ENCODE data around the gene TCERG1L. TPM values are rescaled to one million over a fixed set of nuclear protein-coding genes. Genes with fewer than 3 reads are reported as not detected.

TCERG1L gene
- total RNA-seq, 2 donors from 2014 or later = 1.6 to 4.5 TPM

- no peaks in the 10 kb centered on the region for H3K27me3 Mint-ChIP-seq (ENCODE audit: insufficient read depth)
- H3K9me3 Mint-ChIP-seq = no peaks in the 10 kb centered on the region
- TF ChIP-seq CTCF (conservative IDR thresholded peaks at IDR 0.05) = no peak
- H3K4me1 ChIP-seq (ENCODE audit: control insufficient read depth, insufficient read depth, low read length) = no peaks in the 10 kb centered on the region
- H3K27me3 ChIP-seq (ENCODE audit: control insufficient read depth, insufficient read depth, low read length, poor library complexity, severe bottlenecking) = no peaks in the 10 kb centered on the region
- H3K9me3 ChIP-seq (ENCODE audit: control insufficient read depth, low read length) = no peaks in the 10 kb centered on the region
- H3K36me3 ChIP-seq (ENCODE audit: control insufficient read depth, insufficient read depth, low read length) = no peaks in the 10 kb centered on the region
- no peak overlapping the region for H3K4me3 Mint-ChIP-seq
- peak; percentile 29 for DNase-seq
- H3K27ac Mint-ChIP-seq = no peak overlapping the region
- H3K4me1 Mint-ChIP-seq = peaks cover 2% of the 10 kb centered on the region
- WGBS, 2 experiments (ENCODE audit: insufficient coverage in 1 of 2, insufficient read length in 1 of 2) = 94 to 95% methylated on average over 6 of the region's 6 CpGs
- H3K9ac ChIP-seq (ENCODE audit: extremely low read depth, low read length, poor library complexity, severe bottlenecking) = no peak overlapping the region
- H3K4me3 ChIP-seq (ENCODE audit: low read length) = no peak overlapping the region
- no peaks in the 10 kb centered on the region for H3K36me3 Mint-ChIP-seq (ENCODE audit: low read depth)
- no peak overlapping the region for H3K27ac ChIP-seq (ENCODE audit: low read depth, low read length)
Measured at GRCh38 chr10:131215776-131216175, 95.7 kb downstream of the TCERG1L start.

GRCh38 chr10:131214521-131215244 is 96.8 kb downstream of the TCERG1L start:
- Histone ChIP-seq H3K4me3 (ENCODE audit: low read length) (no peak overlapping the region), H3K4me1 (ENCODE audit: control insufficient read depth, insufficient read depth, low read length) (no peaks in the 10 kb centered on the region), H3K9ac (ENCODE audit: extremely low read depth, low read length, poor library complexity, severe bottlenecking) (peak overlapping the region; percentile 34), H3K36me3 (ENCODE audit: control insufficient read depth, insufficient read depth, low read length) (no peaks in the 10 kb centered on the region), H3K27ac (ENCODE audit: low read depth, low read length) (no peak overlapping the region), H3K27me3 (ENCODE audit: control insufficient read depth, insufficient read depth, low read length, poor library complexity, severe bottlenecking) (no peaks in the 10 kb centered on the region), H3K9me3 (ENCODE audit: control insufficient read depth, low read length) (no peaks in the 10 kb centered on the region)
- H3K4me1 Mint-ChIP-seq = peaks cover 2% of the 10 kb centered on the region
- no peaks in the 10 kb centered on the region for H3K36me3 Mint-ChIP-seq (ENCODE audit: low read depth)
- peak; percentile 32 for DNase-seq
- H3K27me3 Mint-ChIP-seq (ENCODE audit: insufficient read depth) = no peaks in the 10 kb centered on the region
- no peaks in the 10 kb centered on the region for H3K9me3 Mint-ChIP-seq
- TF ChIP-seq CTCF (conservative IDR thresholded peaks at IDR 0.05) = no peak
- 86 to 91% methylated on average over 13 to 17 of the region's 17 CpGs for WGBS, 2 experiments (ENCODE audit: insufficient coverage in 1 of 2, insufficient read length in 1 of 2)
- no peak overlapping the region for H3K27ac Mint-ChIP-seq
- H3K4me3 Mint-ChIP-seq = no peak overlapping the region

- no peak overlapping the region for H3K27ac ChIP-seq (ENCODE audit: low read depth, low read length)
- 83 to 84% methylated on average over 2 to 9 of the region's 9 CpGs for WGBS, 2 experiments (ENCODE audit: insufficient coverage in 1 of 2, insufficient read length in 1 of 2)
- H3K4me3 Mint-ChIP-seq = no peak overlapping the region
Measured at GRCh38 chr10:131213741-131214505, 97.6 kb downstream of the TCERG1L start.

More at GRCh38 chr10:131213741-131214505, 97.6 kb downstream of the TCERG1L start:
- Mint-ChIP-seq H3K4me1 (peaks cover 2% of the 10 kb centered on the region), H3K9me3 (no peaks in the 10 kb centered on the region), H3K36me3 (ENCODE audit: low read depth) (no peaks in the 10 kb centered on the region), H3K27ac (no peak overlapping the region), H3K27me3 (ENCODE audit: insufficient read depth) (no peaks in the 10 kb centered on the region)
- H3K9me3 ChIP-seq (ENCODE audit: control insufficient read depth, low read length) = no peaks in the 10 kb centered on the region
- H3K27me3 ChIP-seq (ENCODE audit: control insufficient read depth, insufficient read depth, low read length, poor library complexity, severe bottlenecking) = no peaks in the 10 kb centered on the region
- TF ChIP-seq CTCF (conservative IDR thresholded peaks at IDR 0.05) = no peak
- peak; percentile 50 for DNase-seq
- peak overlapping the region; percentile 34 for H3K9ac ChIP-seq (ENCODE audit: extremely low read depth, low read length, poor library complexity, severe bottlenecking)
- H3K4me3 ChIP-seq (ENCODE audit: low read length) = no peak overlapping the region
- H3K4me1 ChIP-seq (ENCODE audit: control insufficient read depth, insufficient read depth, low read length) = no peaks in the 10 kb centered on the region
- no peaks in the 10 kb centered on the region for H3K36me3 ChIP-seq (ENCODE audit: control insufficient read depth, insufficient read depth, low read length)

Data from endodermal cell (in vitro differentiated cells).